Activated CD4-positive, alpha-beta T cell treated with anti-CD3 and anti-CD28 coated beads for 24 hours (primary cell): ENCODE data around the gene FADS6.

Experiments used
- DNase-seq, 2 donors: peaks; one replicate each; pipeline ENCODE4 v3.0.0-alpha.2; 2020; ENCODE audit warnings: low read depth in 2 of 2

Gene FADS6

GRCh38 chr17:74827800-74828199 is 65.6 kb downstream of the FADS6 start:
- no peak for DNase-seq
